OCI-LY3 (cell line): Measurements from ENCODE around the gene SULF2.

Source experiments
- H2AFZ ChIP-seq: fragments of 200-600, 300-600 bp; shearing (Covaris generic); 2 replicates; pipeline ENCODE4 v1.6.0; 2014; ENCODE audit warnings: antibody characterized with exemption, low read depth, low read length
- H3K27ac ChIP-seq: fragments of 200-600, 300-600 bp; sonication (generic); 2 replicates; pipeline ENCODE4 v1.5.1; 2014; ENCODE audit warnings: mild to moderate bottlenecking, low read length, moderate library complexity, mixed read lengths
- H3K27me3 ChIP-seq: fragments of 200-600, 300-600 bp; sonication (generic); 2 replicates; pipeline ENCODE4 v1.6.1; 2014; ENCODE audit warnings: low read depth, low read length, mixed read lengths
- H3K36me3 ChIP-seq: fragments of 200-600, 300-600 bp; sonication (generic); replicated peaks from 2 replicates; pipeline ENCODE3; 2014; ENCODE audit warnings: low read depth, low read length, mixed read lengths
- H3K4me1 ChIP-seq: fragments of 300-600, 200-600 bp; sonication (generic); 2 replicates; pipeline ENCODE4 v1.6.1; 2014; ENCODE audit warnings: low read length, mixed read lengths
- H3K4me2 ChIP-seq: fragments of 200-600, 300-600 bp; sonication (generic); 2 replicates; pipeline ENCODE4 v1.6.1; 2014; ENCODE audit warnings: low read length, mixed read lengths
- H3K4me3 ChIP-seq: fragments of 300-600, 200-600 bp; sonication (generic); 2 replicates; pipeline ENCODE4 v1.5.1; 2014; ENCODE audit warnings: antibody characterized with exemption, mild to moderate bottlenecking, low read length, moderate library complexity
- H3K79me2 ChIP-seq: fragments of 300-600, 200-600 bp; shearing (Covaris generic); 2 replicates; pipeline ENCODE4 v1.6.1; 2014; ENCODE audit warnings: mild to moderate bottlenecking, low read length, mixed read lengths
- H3K9ac ChIP-seq: fragments of 300-600, 200-600 bp; shearing (Covaris generic); 2 replicates; pipeline ENCODE4 v1.6.0; 2014; ENCODE audit warnings: mild to moderate bottlenecking, low read length, moderate library complexity
- H3K9me3 ChIP-seq: fragments of 200-600, 300-600 bp; shearing (Covaris generic); 2 replicates; pipeline ENCODE4 v1.6.1; 2014; ENCODE audit warnings: low read length, mixed read lengths; ENCODE audit not compliant: insufficient read depth
- H4K20me1 ChIP-seq: fragments of 200-600, 300-600 bp; sonication (generic); 2 replicates; pipeline ENCODE4 v1.6.1; 2016; ENCODE audit warnings: low read length, mixed read lengths; ENCODE audit not compliant: insufficient read depth
- CTCF ChIP-seq: fragments of 200-600, 300-600 bp; sonication (generic); IDR thresholded peaks from 2 replicates; pipeline ENCODE4 v1.5.1; 2014; ENCODE audit warnings: antibody characterized with exemption, low read length, low read depth
- EZH2phosphoT487 ChIP-seq: fragments of 200-600 bp; shearing (Covaris generic); IDR thresholded peaks from 2 replicates; pipeline ENCODE4 v1.6.1; 2018; ENCODE audit warnings: antibody characterized with exemption, mixed run types, low read depth

SULF2 gene

DNA sequence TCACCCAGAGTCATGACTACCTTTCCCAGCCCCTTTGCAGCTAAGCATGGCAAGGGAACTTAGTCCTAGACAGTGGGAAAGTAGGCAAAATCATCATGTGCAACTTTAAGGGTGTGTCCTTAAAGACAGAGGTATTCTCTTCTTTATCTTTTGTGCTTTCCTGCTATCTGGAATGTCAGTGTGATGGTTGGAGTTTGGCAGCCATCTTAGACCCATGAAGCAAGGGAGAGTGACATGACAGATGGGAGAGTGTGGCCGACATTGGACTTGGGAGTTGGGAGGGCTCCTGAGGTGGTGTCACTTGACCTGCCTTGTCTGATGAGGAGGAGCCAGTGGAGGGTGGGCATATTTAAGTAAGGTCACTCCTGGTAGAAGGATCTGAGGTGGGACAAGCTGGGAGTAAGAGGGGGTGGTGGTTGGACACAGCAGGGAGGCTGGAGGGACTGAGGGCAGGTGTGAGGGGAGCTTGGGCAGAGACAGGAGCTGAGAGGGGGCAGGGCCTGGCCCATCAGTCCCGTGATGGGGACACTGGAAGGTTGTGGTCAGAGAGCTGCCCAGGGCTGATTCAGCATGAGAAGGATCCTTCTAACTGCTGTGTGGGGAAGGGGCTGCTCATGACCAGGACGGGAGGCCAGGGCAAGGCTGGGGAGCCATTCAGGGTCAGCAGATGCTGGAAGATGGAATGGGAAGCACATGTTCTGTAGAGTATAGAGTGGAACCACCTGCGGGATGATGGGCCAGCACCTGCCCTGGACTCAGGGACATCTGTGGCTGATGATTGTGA lies 29.5 kb upstream of the SULF2 start:
- no peak overlapping the region for H3K9ac ChIP-seq
- peaks cover 94% of the 10 kb centered on the region for H3K27me3 ChIP-seq
- no peaks in the 10 kb centered on the region for H3K9me3 ChIP-seq
- H3K4me2 ChIP-seq: no peak overlapping the region
- H4K20me1 ChIP-seq: no peaks in the 10 kb centered on the region
- no peaks in the 10 kb centered on the region for H3K36me3 ChIP-seq
- H2AFZ ChIP-seq: no peak overlapping the region
- no peak overlapping the region for H3K4me3 ChIP-seq
- TF ChIP-seq CTCF (no peak), EZH2phosphoT487 (no peak)
- no peaks in the 10 kb centered on the region for H3K79me2 ChIP-seq
- no peak overlapping the region for H3K27ac ChIP-seq
- H3K4me1 ChIP-seq: no peaks in the 10 kb centered on the region

- H4K20me1 ChIP-seq: no peaks in the 10 kb centered on the region
- TF ChIP-seq EZH2phosphoT487: no peak
- no peak for TF ChIP-seq CTCF
- no peak overlapping the region for H3K4me2 ChIP-seq
- H3K9me3 ChIP-seq: no peaks in the 10 kb centered on the region
- H3K9ac ChIP-seq: no peak overlapping the region
- no peak overlapping the region for H2AFZ ChIP-seq
- H3K27ac ChIP-seq: no peak overlapping the region
- H3K36me3 ChIP-seq: no peaks in the 10 kb centered on the region
- H3K4me1 ChIP-seq: no peaks in the 10 kb centered on the region
- no peak overlapping the region for H3K4me3 ChIP-seq
- no peaks in the 10 kb centered on the region for H3K79me2 ChIP-seq
- peaks cover 66% of the 10 kb centered on the region for H3K27me3 ChIP-seq
Observed at GRCh38 chr20:47810721-47811347, 25.6 kb upstream of the SULF2 start.

GRCh38 chr20:47810116-47810677 lies 24.9 kb upstream of the SULF2 start:
- Histone ChIP-seq H3K27me3 (peaks cover 63% of the 10 kb centered on the region), H4K20me1 (no peaks in the 10 kb centered on the region), H3K79me2 (no peaks in the 10 kb centered on the region), H3K27ac (no peak overlapping the region), H3K4me1 (no peaks in the 10 kb centered on the region), H3K9me3 (no peaks in the 10 kb centered on the region), H3K4me2 (no peak overlapping the region), H2AFZ (no peak overlapping the region), H3K36me3 (no peaks in the 10 kb centered on the region), H3K4me3 (no peak overlapping the region), H3K9ac (no peak overlapping the region)
- no peak for TF ChIP-seq CTCF
- TF ChIP-seq EZH2phosphoT487: no peak
